NT2/D1 (cell line): Measurements from ENCODE around the gene ZBTB20.

ENCODE experiments used
- DNase-seq: peaks from one replicate; pipeline ENCODE4 v3.0.0-alpha.2; 2011; ENCODE audit warnings: low read depth, low spot score
- H3K27me3 ChIP-seq: 2 replicates; pipeline ENCODE4 v1.6.0; 2011; ENCODE audit warnings: mild to moderate bottlenecking; ENCODE audit not compliant: insufficient read length, insufficient read depth
- H3K36me3 ChIP-seq: 2 replicates; pipeline ENCODE4 v1.6.1; 2011; ENCODE audit warnings: mild to moderate bottlenecking, low read length, mixed read lengths; ENCODE audit not compliant: insufficient read depth, insufficient read length
- H3K4me1 ChIP-seq: 2 replicates; pipeline ENCODE4 v1.5.1; 2011; ENCODE audit not compliant: insufficient read depth, insufficient read length
- H3K4me3 ChIP-seq: 2 replicates; pipeline ENCODE4 v1.5.1; 2011; ENCODE audit warnings: low read depth; ENCODE audit not compliant: insufficient read length
- H3K9ac ChIP-seq: 2 replicates; pipeline ENCODE4 v1.6.0; 2011; ENCODE audit warnings: low read depth; ENCODE audit not compliant: insufficient read length
- H3K9me3 ChIP-seq: 2 replicates; pipeline ENCODE4 v1.5.1; 2011; ENCODE audit warnings: mild to moderate bottlenecking, low read length; ENCODE audit not compliant: insufficient read depth
- SUZ12 ChIP-seq: IDR thresholded peaks from 2 replicates; pipeline ENCODE4 v1.6.1; 2011; ENCODE audit not compliant: insufficient read length, insufficient read depth; ENCODE audit errors: extremely low read depth
- YY1 ChIP-seq: IDR thresholded peaks from 2 replicates; pipeline ENCODE4 v1.6.1; 2011; ENCODE audit not compliant: insufficient read length, insufficient read depth
- ZNF274 ChIP-seq: IDR thresholded peaks from 2 replicates; pipeline ENCODE4 v1.6.1; 2011; ENCODE audit warnings: mild to moderate bottlenecking, low read depth, low read length

ZBTB20 gene

DNA sequence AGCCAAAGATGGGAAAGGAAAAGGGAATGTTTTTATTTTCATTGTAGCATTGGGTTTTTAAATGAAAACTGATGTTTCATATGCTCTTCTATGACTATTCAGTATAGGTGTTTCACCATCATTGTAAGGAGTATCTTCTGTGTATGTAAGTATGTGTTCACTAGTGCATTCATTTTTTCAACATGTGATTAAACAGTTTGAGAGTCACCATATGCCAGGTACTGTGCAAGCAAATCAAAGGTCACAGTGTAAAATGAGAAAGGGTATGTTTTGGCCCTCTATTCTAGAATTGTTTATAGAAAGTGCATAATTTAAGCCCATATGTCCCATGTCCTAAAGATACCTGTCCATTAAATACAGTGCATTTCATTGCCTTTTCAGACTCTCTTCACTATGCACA, 207.2 kb downstream of the ZBTB20 start:
- Histone ChIP-seq H3K9ac (no peak overlapping the region), H3K27me3 (no peaks in the 10 kb centered on the region), H3K36me3 (no peaks in the 10 kb centered on the region), H3K4me3 (no peak overlapping the region), H3K9me3 (no peaks in the 10 kb centered on the region), H3K4me1 (no peaks in the 10 kb centered on the region)
- TF ChIP-seq ZNF274 = no peak
- TF ChIP-seq YY1 = no peak
- no peak for TF ChIP-seq SUZ12
- no peak for DNase-seq

DNA sequence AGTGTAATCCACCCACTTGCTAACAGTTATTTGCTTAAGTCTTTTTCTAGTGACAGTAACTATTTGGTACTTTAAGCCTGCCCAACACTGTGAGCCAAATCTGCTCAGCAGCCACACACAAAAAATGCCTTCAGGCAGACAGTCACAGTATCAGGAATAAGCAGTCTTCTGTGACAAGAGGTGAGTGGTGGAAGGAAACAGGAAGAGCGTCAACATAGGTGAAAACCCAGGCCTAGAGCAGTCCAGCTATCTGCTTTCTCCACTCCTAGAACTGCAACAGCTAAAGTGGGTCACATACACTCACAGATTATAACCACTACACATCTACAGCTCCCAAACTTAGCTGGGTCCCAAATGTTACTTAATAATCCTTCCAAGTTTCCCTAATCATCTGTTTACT, 213.7 kb downstream of the ZBTB20 start:
- Histone ChIP-seq H3K9ac (no peak overlapping the region), H3K9me3 (no peaks in the 10 kb centered on the region), H3K4me1 (no peaks in the 10 kb centered on the region)

GRCh38 chr3:114929971-114930732, 216.9 kb downstream of the ZBTB20 start:
- Histone ChIP-seq H3K4me1 (no peaks in the 10 kb centered on the region), H3K9me3 (no peaks in the 10 kb centered on the region), H3K9ac (no peak overlapping the region), H3K4me3 (no peak overlapping the region), H3K27me3 (no peaks in the 10 kb centered on the region), H3K36me3 (no peaks in the 10 kb centered on the region)
- no peak for DNase-seq
- TF ChIP-seq SUZ12 = no peak
- TF ChIP-seq YY1 = no peak

More for the DNA sequence above, 213.7 kb downstream of the ZBTB20 start:
- Histone ChIP-seq H3K27me3 (no peaks in the 10 kb centered on the region), H3K4me3 (no peak overlapping the region), H3K36me3 (no peaks in the 10 kb centered on the region)
- no peak for DNase-seq
- TF ChIP-seq SUZ12 (no peak), YY1 (no peak), ZNF274 (no peak)

DNA sequence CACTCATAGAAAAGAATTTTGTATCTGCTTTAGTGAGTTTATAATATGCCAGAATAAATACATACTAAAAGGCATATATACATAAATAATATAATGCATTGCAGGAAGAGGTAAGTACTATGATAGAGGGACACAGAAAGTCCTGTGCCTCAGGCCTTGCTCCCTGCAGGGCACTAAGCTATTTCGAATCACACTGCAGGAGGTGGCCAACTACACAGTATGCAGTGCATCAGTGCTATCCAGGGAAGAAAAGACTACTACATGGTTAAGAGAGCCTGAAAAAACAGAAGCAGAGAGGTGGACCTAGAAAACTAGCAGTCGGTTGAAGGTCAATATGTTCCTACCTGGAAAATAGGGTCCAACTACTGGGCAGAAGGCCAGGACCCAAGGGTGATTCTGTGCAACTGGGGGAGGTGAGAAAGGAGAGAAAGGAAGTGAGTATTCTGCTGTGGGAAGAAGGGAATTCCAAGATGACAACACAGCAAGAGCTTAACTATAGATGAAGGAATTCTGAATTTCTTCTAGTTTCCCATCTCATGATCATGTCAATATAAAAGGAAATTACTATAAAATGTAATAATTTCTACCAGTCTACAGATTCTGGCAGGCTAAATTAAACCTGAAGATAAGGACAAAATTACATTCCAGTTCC, 218.0 kb downstream of the ZBTB20 start:
- no peaks in the 10 kb centered on the region for H3K27me3 ChIP-seq
- H3K9ac ChIP-seq = no peak overlapping the region
- H3K36me3 ChIP-seq = no peaks in the 10 kb centered on the region
- peak; percentile 8 for DNase-seq
- TF ChIP-seq ZNF274 = no peak
- no peak for TF ChIP-seq YY1
- TF ChIP-seq SUZ12 = no peak
- H3K9me3 ChIP-seq = no peaks in the 10 kb centered on the region
- no peaks in the 10 kb centered on the region for H3K4me1 ChIP-seq
- no peak overlapping the region for H3K4me3 ChIP-seq

DNA sequence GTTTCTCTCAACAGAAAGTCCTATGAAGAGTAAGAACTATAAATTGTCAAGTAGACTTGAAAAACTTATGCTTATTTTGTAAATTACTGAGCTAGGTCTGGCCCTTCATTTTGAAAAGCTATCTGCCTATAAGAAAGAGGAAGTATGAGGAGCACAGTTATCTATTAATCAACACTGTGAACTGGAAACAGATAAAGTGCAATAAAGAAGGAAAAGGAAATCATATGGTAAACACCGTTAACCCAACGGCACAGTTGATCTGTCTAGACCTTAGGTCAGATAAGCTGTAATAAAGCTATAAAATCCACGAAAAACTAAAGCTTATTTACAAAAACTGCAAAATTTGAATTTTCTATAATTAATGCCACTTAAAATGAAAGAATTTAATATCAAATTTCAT, 242.5 kb downstream of the ZBTB20 start:
- no peaks in the 10 kb centered on the region for H3K27me3 ChIP-seq
- no peaks in the 10 kb centered on the region for H3K36me3 ChIP-seq
- H3K4me1 ChIP-seq = no peaks in the 10 kb centered on the region
- no peak for TF ChIP-seq SUZ12
- TF ChIP-seq ZNF274 = no peak
- no peak for TF ChIP-seq YY1
- no peak for DNase-seq
- no peaks in the 10 kb centered on the region for H3K9me3 ChIP-seq
- no peak overlapping the region for H3K4me3 ChIP-seq
- no peak overlapping the region for H3K9ac ChIP-seq

- Histone ChIP-seq H3K9me3 (no peaks in the 10 kb centered on the region), H3K27me3 (no peaks in the 10 kb centered on the region), H3K4me3 (no peak overlapping the region), H3K36me3 (no peaks in the 10 kb centered on the region), H3K9ac (no peak overlapping the region), H3K4me1 (no peaks in the 10 kb centered on the region)
- TF ChIP-seq YY1 (no peak), ZNF274 (no peak), SUZ12 (no peak)
- no peak for DNase-seq
These were observed 243.9 kb downstream of the ZBTB20 start for GRCh38 chr3:114903213-114903612.

DNA sequence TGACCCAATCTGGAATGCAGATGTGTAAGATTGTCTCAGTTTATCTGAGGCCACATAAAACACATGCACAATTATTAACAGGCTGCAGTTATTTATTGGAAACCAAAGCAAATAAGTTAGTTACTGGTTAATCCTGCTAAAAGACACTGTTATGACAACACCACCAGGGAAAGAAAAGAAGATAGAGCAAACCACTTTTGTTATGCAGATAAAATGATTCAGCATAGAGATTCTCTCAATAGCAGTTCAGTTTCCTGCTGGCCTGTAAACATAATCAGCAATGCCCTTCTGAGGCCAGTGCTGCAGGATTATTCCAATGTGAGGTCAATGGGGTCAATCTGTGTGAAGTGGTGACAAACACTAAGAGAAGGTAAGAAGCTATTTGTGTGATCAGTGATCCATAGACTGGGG, 244.4 kb downstream of the ZBTB20 start:
- no peak overlapping the region for H3K4me3 ChIP-seq
- no peaks in the 10 kb centered on the region for H3K27me3 ChIP-seq
- peak; percentile 86 for DNase-seq
- no peaks in the 10 kb centered on the region for H3K9me3 ChIP-seq
- TF ChIP-seq YY1 = no peak
- no peak for TF ChIP-seq ZNF274
- no peak for TF ChIP-seq SUZ12
- H3K36me3 ChIP-seq = no peaks in the 10 kb centered on the region
- no peak overlapping the region for H3K9ac ChIP-seq
- no peaks in the 10 kb centered on the region for H3K4me1 ChIP-seq
